OCI-LY3 (cell line): ENCODE measurements around the gene CAV1.

ENCODE experiments used
- H2AFZ ChIP-seq: fragments of 200-600, 300-600 bp; shearing (Covaris generic); 2 replicates; pipeline ENCODE4 v1.6.0; 2014; ENCODE audit warnings: antibody characterized with exemption, low read depth, low read length
- H3K27ac ChIP-seq: fragments of 200-600, 300-600 bp; sonication (generic); 2 replicates; pipeline ENCODE4 v1.5.1; 2014; ENCODE audit warnings: mild to moderate bottlenecking, low read length, moderate library complexity, mixed read lengths
- H3K27me3 ChIP-seq: fragments of 200-600, 300-600 bp; sonication (generic); 2 replicates; pipeline ENCODE4 v1.6.1; 2014; ENCODE audit warnings: low read depth, low read length, mixed read lengths
- H3K36me3 ChIP-seq: fragments of 200-600, 300-600 bp; sonication (generic); replicated peaks from 2 replicates; pipeline ENCODE3; 2014; ENCODE audit warnings: low read depth, low read length, mixed read lengths
- H3K4me1 ChIP-seq: fragments of 300-600, 200-600 bp; sonication (generic); 2 replicates; pipeline ENCODE4 v1.6.1; 2014; ENCODE audit warnings: low read length, mixed read lengths
- H3K4me2 ChIP-seq: fragments of 200-600, 300-600 bp; sonication (generic); 2 replicates; pipeline ENCODE4 v1.6.1; 2014; ENCODE audit warnings: low read length, mixed read lengths
- H3K4me3 ChIP-seq: fragments of 300-600, 200-600 bp; sonication (generic); 2 replicates; pipeline ENCODE4 v1.5.1; 2014; ENCODE audit warnings: antibody characterized with exemption, mild to moderate bottlenecking, low read length, moderate library complexity
- H3K79me2 ChIP-seq: fragments of 300-600, 200-600 bp; shearing (Covaris generic); 2 replicates; pipeline ENCODE4 v1.6.1; 2014; ENCODE audit warnings: mild to moderate bottlenecking, low read length, mixed read lengths
- H3K9ac ChIP-seq: fragments of 300-600, 200-600 bp; shearing (Covaris generic); 2 replicates; pipeline ENCODE4 v1.6.0; 2014; ENCODE audit warnings: mild to moderate bottlenecking, low read length, moderate library complexity
- H3K9me3 ChIP-seq: fragments of 200-600, 300-600 bp; shearing (Covaris generic); 2 replicates; pipeline ENCODE4 v1.6.1; 2014; ENCODE audit warnings: low read length, mixed read lengths; ENCODE audit not compliant: insufficient read depth
- H4K20me1 ChIP-seq: fragments of 200-600, 300-600 bp; sonication (generic); 2 replicates; pipeline ENCODE4 v1.6.1; 2016; ENCODE audit warnings: low read length, mixed read lengths; ENCODE audit not compliant: insufficient read depth
- EZH2phosphoT487 ChIP-seq: fragments of 200-600 bp; shearing (Covaris generic); IDR thresholded peaks from 2 replicates; pipeline ENCODE4 v1.6.1; 2018; ENCODE audit warnings: antibody characterized with exemption, mixed run types, low read depth
- TF ChIP-seq, protein P1 (sequence below): fragments of 200-600, 300-600 bp; sonication (generic); IDR thresholded peaks from 2 replicates; pipeline ENCODE4 v1.5.1; 2014; ENCODE audit warnings: antibody characterized with exemption, low read length, low read depth

Gene CAV1

GRCh38 chr7:116593359-116594075 is 68.7 kb downstream of the CAV1 start:
- no peak overlapping the region for H3K27ac ChIP-seq
- H3K4me1 ChIP-seq = peaks cover 38% of the 10 kb centered on the region
- H3K9ac ChIP-seq = no peak overlapping the region
- H4K20me1 ChIP-seq = no peaks in the 10 kb centered on the region
- H3K4me2 ChIP-seq = no peak overlapping the region
- H2AFZ ChIP-seq = no peak overlapping the region
- no peak overlapping the region for H3K4me3 ChIP-seq
- TF ChIP-seq, protein P1, sequence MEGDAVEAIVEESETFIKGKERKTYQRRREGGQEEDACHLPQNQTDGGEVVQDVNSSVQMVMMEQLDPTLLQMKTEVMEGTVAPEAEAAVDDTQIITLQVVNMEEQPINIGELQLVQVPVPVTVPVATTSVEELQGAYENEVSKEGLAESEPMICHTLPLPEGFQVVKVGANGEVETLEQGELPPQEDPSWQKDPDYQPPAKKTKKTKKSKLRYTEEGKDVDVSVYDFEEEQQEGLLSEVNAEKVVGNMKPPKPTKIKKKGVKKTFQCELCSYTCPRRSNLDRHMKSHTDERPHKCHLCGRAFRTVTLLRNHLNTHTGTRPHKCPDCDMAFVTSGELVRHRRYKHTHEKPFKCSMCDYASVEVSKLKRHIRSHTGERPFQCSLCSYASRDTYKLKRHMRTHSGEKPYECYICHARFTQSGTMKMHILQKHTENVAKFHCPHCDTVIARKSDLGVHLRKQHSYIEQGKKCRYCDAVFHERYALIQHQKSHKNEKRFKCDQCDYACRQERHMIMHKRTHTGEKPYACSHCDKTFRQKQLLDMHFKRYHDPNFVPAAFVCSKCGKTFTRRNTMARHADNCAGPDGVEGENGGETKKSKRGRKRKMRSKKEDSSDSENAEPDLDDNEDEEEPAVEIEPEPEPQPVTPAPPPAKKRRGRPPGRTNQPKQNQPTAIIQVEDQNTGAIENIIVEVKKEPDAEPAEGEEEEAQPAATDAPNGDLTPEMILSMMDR = no peak
- no peak for TF ChIP-seq EZH2phosphoT487
- no peaks in the 10 kb centered on the region for H3K79me2 ChIP-seq
- H3K36me3 ChIP-seq = no peaks in the 10 kb centered on the region
- H3K27me3 ChIP-seq = no peaks in the 10 kb centered on the region; the same call in 1 of the 2 replicates
- H3K9me3 ChIP-seq = no peaks in the 10 kb centered on the region

DNA sequence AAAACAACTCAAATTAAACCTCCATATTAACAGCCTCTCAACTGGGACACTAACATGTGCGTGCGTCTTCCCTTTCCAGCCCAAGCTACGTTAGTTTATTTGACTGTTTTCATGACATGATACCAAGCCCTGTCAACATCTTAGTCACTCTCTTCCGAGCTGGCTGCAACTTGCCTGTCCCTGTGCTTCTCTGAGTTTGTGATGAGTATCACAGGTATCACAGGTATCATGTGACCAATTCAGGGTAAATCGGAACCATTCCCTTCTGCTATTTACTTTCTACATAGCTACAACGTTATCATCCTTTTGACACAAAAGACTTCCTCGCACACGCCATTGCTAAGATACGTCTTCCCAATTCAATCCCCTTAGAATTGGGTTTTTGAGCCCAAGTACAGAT is 70.2 kb downstream of the CAV1 start:
- Histone ChIP-seq H3K36me3 (no peaks in the 10 kb centered on the region), H3K27ac (no peak overlapping the region), H3K9me3 (no peaks in the 10 kb centered on the region), H2AFZ (no peak overlapping the region), H3K9ac (no peak overlapping the region), H4K20me1 (no peaks in the 10 kb centered on the region), H3K4me2 (no peak overlapping the region), H3K4me1 (peaks cover 39% of the 10 kb centered on the region), H3K27me3 (no peaks in the 10 kb centered on the region; the same call in 1 of the 2 replicates), H3K4me3 (no peak overlapping the region), H3K79me2 (no peaks in the 10 kb centered on the region)
- TF ChIP-seq, protein P1 = no peak
- no peak for TF ChIP-seq EZH2phosphoT487

GRCh38 chr7:116597384-116597783 is 72.5 kb downstream of the CAV1 start:
- Histone ChIP-seq H2AFZ (no peak overlapping the region; the same call in 1 of the 2 replicates), H3K27me3 (no peaks in the 10 kb centered on the region; the same call in 1 of the 2 replicates), H3K36me3 (no peaks in the 10 kb centered on the region), H3K4me1 (peaks cover 43% of the 10 kb centered on the region), H3K4me3 (no peak overlapping the region), H3K27ac (no peak overlapping the region), H3K4me2 (no peak overlapping the region), H3K9me3 (no peaks in the 10 kb centered on the region), H3K79me2 (no peaks in the 10 kb centered on the region), H3K9ac (no peak overlapping the region), H4K20me1 (no peaks in the 10 kb centered on the region)
- no peak for TF ChIP-seq EZH2phosphoT487
- TF ChIP-seq, protein P1 = no peak

GRCh38 chr7:116598278-116598677 is 73.4 kb downstream of the CAV1 start:
- no peaks in the 10 kb centered on the region for H4K20me1 ChIP-seq
- TF ChIP-seq, protein P1 = peak; percentile 79
- TF ChIP-seq EZH2phosphoT487 = no peak

More at GRCh38 chr7:116598278-116598677, 73.4 kb downstream of the CAV1 start:
- no peaks in the 10 kb centered on the region for H3K9me3 ChIP-seq
- peak overlapping the region; percentile 56 for H2AFZ ChIP-seq
- H3K4me1 ChIP-seq = peaks cover 35% of the 10 kb centered on the region
- H3K27me3 ChIP-seq = no peaks in the 10 kb centered on the region; the same call in 1 of the 2 replicates
- H3K36me3 ChIP-seq = no peaks in the 10 kb centered on the region
- peak overlapping the region; percentile 49 for H3K9ac ChIP-seq
- no peaks in the 10 kb centered on the region for H3K79me2 ChIP-seq
- H3K4me3 ChIP-seq = peak overlapping the region; percentile 17; the same call in 1 of the 2 replicates
- no peak overlapping the region for H3K27ac ChIP-seq
- peak overlapping the region; percentile 52 for H3K4me2 ChIP-seq
